AML-193 (cell line): ENCODE measurements around the gene GIGYF2.

ENCODE experiments used
- DNase-seq, 2 experiments: peaks; one replicate each; lab custom pipeline; 2025; lab: John Stamatoyannopoulos, UW

GIGYF2 gene

GRCh38 chr2:232882085-232882484 is 185.0 kb downstream of the GIGYF2 start:
- no peak for DNase-seq

- DNase-seq = no peak
Measured at GRCh38 chr2:232882505-232883115, 185.5 kb downstream of the GIGYF2 start.

- DNase-seq = no peak
Measured at GRCh38 chr2:232883116-232883721, 186.1 kb downstream of the GIGYF2 start.

- DNase-seq = no peak
Measured at GRCh38 chr2:232884001-232884421, 186.9 kb downstream of the GIGYF2 start.

DNA sequence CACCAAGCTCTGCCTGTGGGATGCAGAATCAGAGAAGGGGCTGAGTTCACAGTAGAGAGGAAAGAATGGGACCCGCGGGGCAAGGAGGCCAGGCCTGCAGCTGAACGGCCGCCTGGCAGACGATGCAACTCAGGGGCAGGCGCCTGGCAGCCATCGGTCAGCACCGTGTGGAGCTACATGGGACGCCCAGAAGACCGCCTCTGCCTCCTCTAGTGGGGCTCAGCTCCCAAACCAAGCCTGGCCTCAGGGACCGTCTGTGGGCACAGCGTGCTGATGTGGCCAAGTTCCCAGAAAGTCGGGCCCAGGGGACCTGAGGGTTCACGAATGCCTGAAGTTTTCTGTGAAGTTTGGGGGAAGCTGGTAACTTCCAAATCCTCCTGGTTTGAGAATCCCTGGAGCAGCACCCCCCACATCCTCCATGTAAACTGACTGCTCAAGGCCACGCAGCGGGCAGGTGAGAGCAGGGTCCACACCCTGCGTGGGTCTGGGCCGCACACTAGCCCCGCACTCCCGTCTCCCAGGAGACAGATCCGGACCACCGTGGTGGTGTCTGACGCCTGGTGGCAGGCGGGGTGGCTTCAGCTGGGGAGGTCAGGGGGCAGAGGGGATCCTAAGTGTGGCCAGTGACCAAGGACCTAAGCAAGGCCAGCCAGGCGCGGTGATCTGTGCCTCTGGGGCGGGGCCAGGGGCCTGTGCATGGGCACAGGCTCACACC is 187.6 kb downstream of the GIGYF2 start:
- no peak for DNase-seq

GRCh38 chr2:232885264-232885961 is 188.3 kb downstream of the GIGYF2 start:
- no peak for DNase-seq

DNA sequence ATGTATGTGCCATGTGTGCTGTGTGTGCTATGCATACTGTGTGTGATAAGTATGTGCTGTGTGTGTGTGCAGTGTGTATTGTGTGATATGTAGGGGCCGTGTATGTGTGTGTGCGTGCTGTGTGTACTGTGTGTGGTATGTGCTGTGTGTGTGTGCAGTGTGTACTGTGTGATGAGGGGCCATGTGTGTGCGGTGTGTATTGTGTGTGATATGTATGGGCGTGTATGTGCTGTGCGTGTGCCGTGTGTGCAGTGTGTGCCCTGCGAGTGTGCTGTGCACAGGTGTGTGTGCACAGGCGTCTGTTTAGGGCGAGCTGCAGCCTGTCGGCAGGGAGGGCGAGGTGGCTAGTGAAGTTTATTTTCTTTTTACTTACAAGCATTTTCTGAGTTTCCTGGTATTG is 189.0 kb downstream of the GIGYF2 start:
- no peak for DNase-seq

GRCh38 chr2:232886632-232887031 is 189.5 kb downstream of the GIGYF2 start:
- no peak for DNase-seq

- no peak for DNase-seq
Measured at GRCh38 chr2:232887171-232887850, 190.2 kb downstream of the GIGYF2 start.

DNA sequence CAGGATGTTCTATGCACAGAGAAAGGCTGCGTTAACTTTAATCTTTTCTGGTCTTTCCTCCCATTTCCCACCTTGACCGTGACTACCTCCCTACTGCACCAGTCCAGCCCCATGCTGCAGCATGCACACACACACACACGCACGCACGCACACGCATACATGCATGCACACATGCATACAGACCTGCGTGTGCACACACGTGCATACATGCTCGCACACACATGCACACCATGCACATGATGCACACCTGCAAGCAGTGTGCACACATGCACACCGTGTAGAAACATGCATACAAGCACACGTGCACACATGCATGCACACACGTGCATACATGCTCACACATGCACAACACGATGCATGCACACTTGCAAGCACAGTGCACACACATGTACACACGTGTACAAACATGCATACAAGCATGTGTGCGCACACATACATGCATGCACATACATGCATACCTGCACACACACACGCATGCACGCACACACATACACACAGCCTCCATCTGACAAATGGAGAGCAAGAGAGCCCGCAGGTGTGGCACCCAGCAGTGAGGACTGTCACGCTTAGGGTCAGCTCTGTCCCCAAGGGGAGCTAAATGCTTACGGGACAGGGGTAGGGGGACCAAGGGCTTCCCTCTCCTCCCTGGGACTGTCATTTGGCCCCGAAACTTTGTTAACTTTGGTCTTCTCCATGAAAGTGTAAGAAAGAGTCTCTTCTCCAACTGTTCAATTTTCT is 191.1 kb downstream of the GIGYF2 start:
- DNase-seq = no peak

GRCh38 chr2:232888839-232889529 is 191.9 kb downstream of the GIGYF2 start:
- DNase-seq = no peak

- DNase-seq = no peak
Measured at GRCh38 chr2:232889876-232890401, 192.8 kb downstream of the GIGYF2 start.

- DNase-seq = no peak
Measured at GRCh38 chr2:232890536-232890895, 193.4 kb downstream of the GIGYF2 start.

- no peak for DNase-seq
Measured at GRCh38 chr2:232890896-232891601, 193.9 kb downstream of the GIGYF2 start.

DNA sequence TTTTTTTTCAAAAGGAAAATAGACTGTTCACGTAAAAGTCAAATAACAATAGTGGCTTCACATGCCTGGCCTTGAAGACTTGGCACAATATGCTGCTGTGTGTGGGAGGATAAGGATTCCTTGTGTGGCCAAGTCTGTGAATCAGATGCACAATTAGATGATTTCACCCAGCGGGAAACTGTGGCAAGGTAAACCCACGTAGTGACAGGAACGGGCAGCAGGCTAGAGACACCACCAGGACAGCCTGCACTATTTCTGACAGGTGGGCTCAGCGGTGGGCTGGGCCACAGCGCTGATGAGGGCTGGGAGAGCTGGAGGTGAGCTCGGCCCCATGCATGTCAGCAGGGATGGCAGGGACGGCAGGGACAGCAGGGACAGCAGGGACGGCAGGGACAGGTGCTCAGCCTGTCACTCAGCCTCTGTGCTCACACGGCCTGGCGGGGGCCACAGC is 194.5 kb downstream of the GIGYF2 start:
- DNase-seq = no peak

DNA sequence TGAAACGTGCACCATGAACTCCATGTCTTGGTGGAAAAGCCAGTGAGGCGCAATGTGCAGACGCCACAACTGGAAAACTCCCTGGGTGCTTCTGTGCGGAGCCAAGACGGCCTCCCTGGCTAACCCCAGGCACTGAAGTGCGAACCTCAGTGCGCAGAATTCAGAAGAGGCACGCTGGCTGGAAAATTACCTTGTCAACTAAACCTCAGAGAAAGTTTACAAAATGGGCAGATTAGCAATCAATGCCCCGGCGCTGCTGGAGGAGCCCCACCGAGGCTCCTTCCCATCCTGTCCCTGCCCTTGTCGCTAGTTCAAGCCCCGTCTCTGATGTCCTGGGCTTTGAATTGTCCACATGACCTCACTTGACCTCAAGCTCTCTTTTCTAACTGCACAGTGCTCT is 195.1 kb downstream of the GIGYF2 start:
- DNase-seq = no peak

- no peak for DNase-seq
Measured at GRCh38 chr2:232892843-232893242, 195.7 kb downstream of the GIGYF2 start.

DNA sequence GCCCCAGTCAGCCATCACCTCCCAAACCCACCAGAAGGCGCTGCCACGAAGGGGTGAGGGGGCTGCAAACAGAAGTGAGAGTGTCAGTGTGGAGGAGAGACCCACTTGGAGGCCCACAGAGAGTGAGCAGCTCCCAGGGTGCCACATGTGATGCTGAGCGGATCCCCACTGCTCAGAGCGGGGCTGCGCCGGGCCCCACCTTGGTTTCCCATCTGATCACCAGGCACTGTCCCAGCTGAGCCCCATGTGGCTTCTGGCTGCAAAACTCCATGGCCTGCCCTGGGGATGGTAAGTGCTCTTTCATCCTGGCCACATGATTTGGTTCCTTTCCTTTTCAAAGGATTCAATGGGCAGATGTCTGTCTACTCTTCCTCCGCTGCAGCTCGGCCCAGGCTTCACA is 196.7 kb downstream of the GIGYF2 start:
- no peak for DNase-seq

DNA sequence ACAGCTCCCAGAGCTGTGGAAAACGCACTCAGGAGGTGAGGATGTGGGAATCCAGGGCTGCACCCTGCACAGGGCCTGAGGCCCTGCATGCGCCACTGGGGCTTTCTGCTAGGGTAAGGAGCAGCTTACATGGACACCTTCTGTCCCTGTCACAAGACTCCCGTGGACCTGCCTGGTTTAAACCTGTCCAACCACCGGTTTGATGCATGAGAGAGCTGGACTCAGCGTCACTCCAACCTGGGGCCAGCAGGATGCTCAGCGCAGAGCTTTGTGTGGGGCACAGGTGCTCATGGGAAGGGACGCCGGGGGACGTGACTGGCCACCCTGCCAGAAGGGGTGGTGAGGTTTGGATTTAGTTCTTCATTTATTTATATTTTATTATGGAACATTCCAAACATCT is 197.1 kb downstream of the GIGYF2 start:
- no peak for DNase-seq

- no peak for DNase-seq
Measured at GRCh38 chr2:232894746-232895145, 197.6 kb downstream of the GIGYF2 start.
